ENCODE measurements around the gene FCER1G. TPM values are rescaled to one million over a fixed set of nuclear protein-coding genes. Genes with fewer than 3 reads are reported as not detected.
"Not testable (repeated sequence)": the region's sequence is repeated elsewhere in the genome, so short reads cannot be mapped to it uniquely, and the experiment has no call there.

The FCER1G gene
- total and polyA plus RNA-seq, 7 donors: 3.3 to 23.5 (median 10.0) TPM

GRCh38 chr1:161223805-161224694 is 9.0 kb downstream of the FCER1G start:
- peaks cover 12% of the 10 kb centered on the region for H3K4me1 ChIP-seq
- H3K4me3 ChIP-seq: no peak overlapping the region
- no peaks in the 10 kb centered on the region for H3K9me3 ChIP-seq
- H3K36me3 ChIP-seq (ENCODE audit: insufficient read depth in 1 of 2, low read depth in 1 of 2): peaks cover 5 to 13% of the 10 kb centered on the region in 2 donors
- WGBS, 3 donors: 90 to 95% (median 95%) methylated on average over 7 of the region's 7 CpGs
- intact Hi-C loops (cut with DNase I): no loop called here
- TF ChIP-seq CTCF (IDR thresholded peaks at IDR 0.05): no peak
- no peaks in the 10 kb centered on the region for H3K27me3 ChIP-seq (ENCODE audit: insufficient read depth in 3 of 3, low read length in 2 of 3)
- H3K27ac ChIP-seq: no peak overlapping the region
- ATAC-seq: no peak
- no peak for DNase-seq

GRCh38 chr1:161224695-161225087 is 9.6 kb downstream of the FCER1G start:
- H3K4me1 ChIP-seq: peaks cover 12% of the 10 kb centered on the region
- intact Hi-C loops (cut with DNase I): loop anchor here (5.0 kb wide), 3 partner anchors 68 to 158 kb away; partner anchors contain the start of gene SDHC (in 1 of the 2)
- peak overlapping the region; percentile 61 for H3K27ac ChIP-seq
- H3K4me3 ChIP-seq; H3K27me3 ChIP-seq (ENCODE audit: insufficient read depth in 3 of 3, low read length in 2 of 3); ATAC-seq; DNase-seq; H3K9me3 ChIP-seq: not testable (repeated sequence)
- peaks cover 5 to 20% of the 10 kb centered on the region in 2 donors for H3K36me3 ChIP-seq (ENCODE audit: insufficient read depth in 1 of 2, low read depth in 1 of 2)
- WGBS, 3 donors: 83 to 88% (median 85%) methylated on average over 11 to 13 of the region's 13 CpGs

GRCh38 chr1:161225178-161225533 is 10.1 kb downstream of the FCER1G start:
- peak overlapping the region; percentile 36 for H3K4me3 ChIP-seq
- H3K27me3 ChIP-seq (ENCODE audit: insufficient read depth in 3 of 3, low read length in 2 of 3): no peaks in the 10 kb centered on the region
- WGBS, 3 donors: 40 to 57% (median 43%) methylated on average over 7 of the region's 7 CpGs
- peaks cover 12% of the 10 kb centered on the region for H3K4me1 ChIP-seq
- H3K36me3 ChIP-seq (ENCODE audit: insufficient read depth in 1 of 2, low read depth in 1 of 2): peaks cover 7 to 24% of the 10 kb centered on the region in 2 donors
- ATAC-seq (no peak), DNase-seq (no peak)
- intact Hi-C loops (cut with DNase I): loop anchor here (5.0 kb wide), 3 partner anchors 67 to 157 kb away; partner anchors contain the start of gene SDHC (in 1 of the 2)
- peak overlapping the region; percentile 61 for H3K27ac ChIP-seq
- H3K9me3 ChIP-seq: no peaks in the 10 kb centered on the region
- no peak for TF ChIP-seq CTCF (IDR thresholded peaks at IDR 0.05)

GRCh38 chr1:161225534-161226319 is 10.6 kb downstream of the FCER1G start, which contains the start of gene TOMM40L:
TSS of gene TOMM40L (plus strand) at chr1:161226060. CDS start at chr1:161226490, 430 bp downstream.
- Histone ChIP-seq H3K27me3 (ENCODE audit: insufficient read depth in 3 of 3, low read length in 2 of 3) (no peaks in the 10 kb centered on the region), H3K9me3 (no peaks in the 10 kb centered on the region), H3K36me3 (ENCODE audit: insufficient read depth in 1 of 2, low read depth in 1 of 2) (peaks cover 8 to 30% of the 10 kb centered on the region in 2 donors), H3K4me1 (peaks cover 12% of the 10 kb centered on the region), H3K27ac (peak within 1 kb of the TSS; percentile 77), H3K4me3 (peak within 1 kb of the TSS; percentile 85)
- ATAC-seq (peak; percentile 95 to 98 (median 96)), DNase-seq (peak; percentile 89 to 95)
- 4% methylated on average over 16 of the region's 16 CpGs for WGBS, 3 donors
- peak; percentile 58 for TF ChIP-seq CTCF (IDR thresholded peaks at IDR 0.05)
- intact Hi-C loops (cut with DNase I): loop anchor here (2.0 to 5.0 kb wide), 4 partner anchors 67 to 157 kb away; partner anchors contain the start of gene SDHC (in 1 of the 2)

All from psoas muscle (tissue), 8 donors.